NCI-H1092 (cell line): Measurements from ENCODE around the gene SCYGR1.
"Not testable (repeated sequence)": the region's sequence is repeated elsewhere in the genome, so short reads cannot be mapped to it uniquely, and the experiment has no call there.

Experiments
- DNase-seq: peaks from one replicate; lab custom pipeline; 2025; lab: John Stamatoyannopoulos, UW

SCYGR1 gene

DNA sequence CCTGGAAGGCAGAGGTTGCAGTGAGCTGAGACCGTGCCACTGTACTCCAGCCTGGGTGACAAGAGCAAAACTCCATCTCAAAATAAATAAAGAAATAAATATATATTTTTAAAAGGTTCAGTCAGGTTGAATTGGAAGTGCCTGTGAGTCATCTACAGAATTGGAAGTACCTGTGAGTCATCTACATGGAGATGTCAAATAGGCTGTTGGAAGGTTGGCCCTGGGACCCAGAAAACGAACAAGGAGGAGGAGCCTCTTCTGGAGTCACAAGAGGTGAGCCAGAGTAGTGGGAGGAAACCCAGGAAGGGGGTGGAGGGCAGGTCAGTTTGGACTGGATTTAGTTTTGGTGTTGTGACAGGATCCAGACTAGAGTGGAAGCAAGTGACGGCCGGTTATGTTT, 15.2 kb upstream of the SCYGR1 start:
- no peak for DNase-seq

GRCh38 chr2:227402321-227402720, 14.6 kb upstream of the SCYGR1 start:
- DNase-seq, result no peak

DNA sequence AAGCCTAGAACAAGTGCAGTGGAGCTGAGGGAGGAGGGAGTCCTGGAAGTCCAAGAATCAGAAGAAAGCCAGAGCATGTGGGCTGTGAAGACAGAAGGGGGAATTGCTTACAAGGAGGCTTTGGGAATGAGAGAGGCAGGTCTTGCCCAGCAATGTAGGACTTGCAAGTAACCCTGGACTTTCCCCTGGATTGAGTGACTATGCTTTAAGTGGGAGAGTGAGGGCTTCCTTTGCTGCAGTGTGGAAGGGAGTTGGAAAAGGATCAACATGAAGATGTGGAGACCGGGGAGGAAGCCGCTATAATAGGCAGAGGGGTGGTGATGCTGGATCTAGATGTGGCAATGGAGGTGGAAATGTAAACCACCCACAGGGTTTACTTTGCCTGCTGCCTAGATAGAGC, 13.8 kb upstream of the SCYGR1 start:
- DNase-seq, result no peak

DNA sequence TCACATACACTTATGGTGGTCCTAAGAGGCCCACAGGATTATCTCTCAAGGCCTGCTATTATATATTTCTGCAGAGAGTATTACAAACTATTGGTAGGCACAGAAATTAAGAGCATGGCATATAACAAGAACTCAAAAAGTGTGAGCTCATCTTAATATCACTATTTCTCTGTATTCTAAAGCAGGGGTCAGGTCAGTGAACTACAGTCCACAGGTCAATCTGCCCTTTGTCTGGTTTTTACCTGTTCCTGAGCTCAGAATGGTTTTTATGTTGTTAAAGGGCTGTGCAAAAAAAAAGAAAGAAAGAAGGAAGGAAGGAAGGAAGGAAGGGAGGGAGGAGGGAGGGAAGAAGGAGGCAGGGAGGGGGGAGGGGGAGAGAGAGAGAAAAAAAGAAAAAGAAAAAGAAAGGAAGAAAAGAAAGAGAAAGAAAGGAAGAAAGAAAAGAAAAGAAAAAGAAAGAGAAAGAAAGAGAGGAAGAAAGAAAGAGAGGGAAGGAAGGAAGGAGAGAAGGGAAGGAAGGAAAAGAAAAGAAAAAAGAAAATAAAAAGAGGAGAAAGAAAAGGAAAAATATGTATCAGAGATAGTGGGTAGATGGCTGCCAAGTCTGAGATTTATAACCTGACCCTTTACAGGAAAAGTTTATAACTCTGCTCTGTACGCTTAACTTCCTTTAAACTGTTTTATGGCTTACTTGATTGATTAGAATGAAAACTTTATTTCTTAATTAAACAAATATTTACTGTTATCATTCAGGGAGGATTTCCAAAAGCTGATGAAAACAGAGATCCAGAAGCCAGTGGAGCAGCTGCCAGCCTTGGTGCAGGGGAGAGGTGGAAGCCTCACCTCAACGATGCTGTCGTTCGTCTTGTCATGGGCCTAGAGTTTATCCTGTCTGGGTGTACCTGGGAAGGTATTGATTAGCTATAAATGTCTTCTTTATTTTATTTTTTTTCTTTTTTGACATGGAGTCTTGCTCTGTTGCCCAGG, 11.2 kb upstream of the SCYGR1 start:
- DNase-seq, result no peak

GRCh38 chr2:227397562-227397961, 9.8 kb upstream of the SCYGR1 start:
- DNase-seq, result no peak

DNA sequence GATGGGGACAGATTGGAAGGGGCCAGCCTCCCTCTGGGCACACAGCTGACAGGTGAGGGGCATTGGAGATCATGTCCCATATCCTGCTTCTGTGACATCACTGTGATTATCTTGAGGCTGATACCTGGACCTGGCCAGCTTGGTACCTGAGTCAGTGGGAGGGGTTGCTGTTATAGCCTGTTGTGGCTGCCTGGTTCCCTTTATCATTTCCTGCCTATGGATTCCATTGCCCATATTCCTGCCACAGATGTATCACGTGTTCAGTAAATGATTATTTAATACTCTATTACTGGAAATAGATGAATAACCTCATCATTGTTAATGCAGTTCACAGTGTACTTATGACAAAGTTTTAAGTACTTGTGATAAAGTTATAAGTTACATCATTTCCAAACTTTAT, 7.8 kb upstream of the SCYGR1 start:
- DNase-seq, result no peak

GRCh38 chr2:227394401-227394800, 6.7 kb upstream of the SCYGR1 start:
- no peak for DNase-seq

GRCh38 chr2:227390468-227391256, 2.9 kb upstream of the SCYGR1 start:
- DNase-seq, result no peak

DNA sequence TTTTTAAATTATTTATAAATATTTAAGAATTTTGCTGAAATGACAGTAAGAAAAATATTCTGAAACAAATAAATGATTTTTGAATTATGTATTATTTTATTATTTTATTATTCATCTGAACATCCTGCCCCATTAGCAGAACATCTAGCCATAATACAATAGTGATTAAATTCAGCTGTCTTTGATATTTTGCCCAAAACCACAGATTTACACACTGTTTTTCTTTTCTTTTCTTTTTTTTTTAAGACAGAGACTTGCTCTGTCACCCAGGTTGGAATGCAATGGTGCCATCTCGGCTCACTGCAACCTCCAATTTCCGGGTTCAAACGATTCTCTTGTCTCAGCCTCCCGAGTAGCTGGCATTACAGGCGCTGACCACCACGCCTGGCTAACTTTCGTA, 1.9 kb upstream of the SCYGR1 start:
- no peak for DNase-seq

- no peak for DNase-seq
Measured at GRCh38 chr2:227389231-227389630, 1.5 kb upstream of the SCYGR1 start.

DNA sequence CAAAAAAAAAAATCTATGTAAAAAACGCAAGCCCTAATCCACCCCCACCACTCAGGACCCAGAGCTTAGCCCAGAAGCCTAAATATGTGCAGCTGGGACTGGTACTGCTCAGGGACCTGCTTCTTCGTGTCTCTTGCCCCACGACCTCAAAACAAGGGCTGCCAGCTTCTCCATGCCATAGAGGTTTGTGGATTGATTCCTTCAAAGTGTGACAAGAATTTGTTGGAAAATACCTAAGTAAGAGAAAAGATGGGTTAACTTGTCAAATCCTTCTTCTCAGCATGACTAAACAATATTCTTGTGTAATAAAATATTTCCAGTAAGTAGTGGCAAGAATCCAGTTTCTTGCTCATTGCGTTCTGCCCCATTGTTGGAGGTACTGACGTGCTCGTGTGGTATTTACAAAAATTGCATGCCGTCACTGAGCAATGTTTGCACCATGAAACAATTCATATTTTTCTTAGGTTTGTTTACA, 825 bp upstream of the SCYGR1 start:
- no peak for DNase-seq

- DNase-seq, result no peak
Measured at GRCh38 chr2:227386630-227387029, 1.1 kb downstream of the SCYGR1 start.

DNA sequence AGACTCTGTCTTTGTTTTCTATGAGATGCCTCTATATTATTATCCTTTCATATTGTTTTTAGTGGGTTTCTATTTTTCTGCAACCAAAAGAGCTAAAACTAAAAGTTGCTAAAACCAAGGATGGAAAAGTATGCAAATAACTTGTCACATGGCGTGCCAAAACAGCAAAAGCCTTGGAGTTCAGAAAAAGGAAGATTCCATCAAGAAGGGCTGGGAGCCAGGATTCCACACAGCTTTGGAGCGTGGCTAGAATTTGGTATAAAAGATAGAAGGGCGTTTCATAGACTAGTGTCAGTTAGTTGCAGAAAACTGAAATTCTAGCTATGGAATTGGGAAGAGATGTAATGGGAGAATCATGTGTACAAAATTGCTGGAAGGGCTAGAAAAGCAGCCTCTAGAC, 4.1 kb downstream of the SCYGR1 start:
- DNase-seq, result no peak

GRCh38 chr2:227382241-227382835, 5.4 kb downstream of the SCYGR1 start:
- not testable (repeated sequence) for DNase-seq

GRCh38 chr2:227379095-227379494, 8.7 kb downstream of the SCYGR1 start, which contains the start of gene TM4SF20:
Gene TM4SF20, minus strand, starts transcription at chr2:227379306. Its CDS starts 38 bp downstream, at chr2:227379268.
- DNase-seq, result no peak

DNA sequence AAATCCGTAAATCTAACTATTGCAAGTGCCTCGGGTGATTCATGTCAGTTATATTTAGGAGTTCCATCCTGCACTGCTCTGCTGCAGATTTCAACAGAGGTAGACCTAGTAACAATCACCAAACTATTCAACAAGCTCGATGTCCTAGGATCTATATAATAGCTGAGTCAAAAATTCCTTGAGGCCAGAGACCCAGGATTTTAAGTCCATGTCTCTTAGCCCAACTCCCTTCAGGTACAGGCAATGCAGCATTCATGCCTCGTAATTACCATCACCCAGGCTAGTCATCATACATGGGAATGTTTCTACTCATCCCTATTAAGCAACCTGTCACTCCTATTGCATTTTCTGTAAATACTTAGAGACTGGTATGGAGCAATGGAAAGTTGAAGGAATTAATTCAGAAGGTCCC, 9.4 kb downstream of the SCYGR1 start:
- DNase-seq, result no peak

DNA sequence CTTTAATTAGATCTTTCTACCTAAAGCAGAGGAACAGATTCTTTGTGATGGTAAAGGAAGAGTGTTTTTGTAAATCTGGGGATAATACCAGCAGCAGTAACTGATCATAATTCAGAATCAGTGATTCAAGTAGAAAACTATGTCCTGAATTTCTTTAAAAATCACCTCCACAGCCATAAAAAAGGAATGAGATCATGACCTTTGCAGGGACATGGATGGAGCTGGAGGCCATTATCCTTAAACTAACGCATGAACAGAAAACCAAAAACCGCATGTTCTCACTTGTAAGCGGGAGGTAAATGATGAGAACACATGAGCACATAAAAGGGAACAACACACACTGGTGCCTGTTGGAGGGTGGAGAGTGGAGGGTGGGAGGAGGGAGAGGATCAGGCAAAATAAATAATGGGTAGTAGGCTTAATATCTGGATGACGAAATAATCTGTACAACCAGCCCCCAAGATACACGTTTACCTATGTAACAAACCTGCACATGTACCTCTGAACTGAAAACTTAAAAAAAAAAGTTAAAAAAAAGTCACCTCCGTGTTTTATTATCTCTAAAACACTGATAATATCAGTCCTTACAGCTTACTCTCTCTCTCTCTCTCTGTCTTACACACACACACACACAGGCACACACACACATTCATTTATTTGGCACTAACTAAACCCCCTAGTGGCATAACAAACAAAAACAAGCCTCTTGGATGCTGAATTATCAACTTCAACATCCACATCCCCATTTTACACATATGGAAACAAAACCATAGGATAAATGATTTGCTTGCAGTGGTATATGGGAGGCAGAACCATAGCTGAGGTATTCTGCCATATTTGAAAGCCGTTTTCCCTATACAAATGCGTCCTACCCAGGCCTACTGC, 10.0 kb downstream of the SCYGR1 start:
- no peak for DNase-seq

- no peak for DNase-seq
Measured at GRCh38 chr2:227376656-227377396, 10.9 kb downstream of the SCYGR1 start.

GRCh38 chr2:227374158-227374557, 13.6 kb downstream of the SCYGR1 start:
- no peak for DNase-seq

- no peak for DNase-seq
Measured at GRCh38 chr2:227373389-227373788, 14.4 kb downstream of the SCYGR1 start.
